ENCODE results near the gene ARSB.

DNA sequence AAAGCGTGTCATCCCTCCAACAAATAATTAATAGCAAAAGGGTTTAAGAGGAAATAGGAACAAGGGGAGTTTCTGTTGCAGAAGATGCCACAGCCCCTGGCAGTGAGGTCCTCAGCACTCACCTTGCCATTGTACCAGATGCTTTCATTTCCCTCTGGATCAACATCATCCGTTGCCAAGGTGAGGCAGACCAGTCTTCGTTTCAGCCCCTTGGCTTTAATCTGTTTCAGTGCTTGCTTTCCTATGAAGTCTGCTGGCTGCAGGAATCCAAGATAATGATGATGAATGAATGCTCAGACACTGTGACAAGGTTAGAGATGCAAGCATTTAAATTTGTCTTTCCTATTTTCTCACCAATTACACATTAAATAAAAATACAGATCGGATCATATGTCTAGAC, 20.0 kb upstream of the ARSB start:
- TF ChIP-seq, protein P1, sequence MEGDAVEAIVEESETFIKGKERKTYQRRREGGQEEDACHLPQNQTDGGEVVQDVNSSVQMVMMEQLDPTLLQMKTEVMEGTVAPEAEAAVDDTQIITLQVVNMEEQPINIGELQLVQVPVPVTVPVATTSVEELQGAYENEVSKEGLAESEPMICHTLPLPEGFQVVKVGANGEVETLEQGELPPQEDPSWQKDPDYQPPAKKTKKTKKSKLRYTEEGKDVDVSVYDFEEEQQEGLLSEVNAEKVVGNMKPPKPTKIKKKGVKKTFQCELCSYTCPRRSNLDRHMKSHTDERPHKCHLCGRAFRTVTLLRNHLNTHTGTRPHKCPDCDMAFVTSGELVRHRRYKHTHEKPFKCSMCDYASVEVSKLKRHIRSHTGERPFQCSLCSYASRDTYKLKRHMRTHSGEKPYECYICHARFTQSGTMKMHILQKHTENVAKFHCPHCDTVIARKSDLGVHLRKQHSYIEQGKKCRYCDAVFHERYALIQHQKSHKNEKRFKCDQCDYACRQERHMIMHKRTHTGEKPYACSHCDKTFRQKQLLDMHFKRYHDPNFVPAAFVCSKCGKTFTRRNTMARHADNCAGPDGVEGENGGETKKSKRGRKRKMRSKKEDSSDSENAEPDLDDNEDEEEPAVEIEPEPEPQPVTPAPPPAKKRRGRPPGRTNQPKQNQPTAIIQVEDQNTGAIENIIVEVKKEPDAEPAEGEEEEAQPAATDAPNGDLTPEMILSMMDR (IDR thresholded peaks at IDR 0.05): no peak
- no peak for TF ChIP-seq POLR2A (IDR thresholded peaks at IDR 0.05)
- no peak for TF ChIP-seq POLR2AphosphoS5 (IDR thresholded peaks at IDR 0.05)

Measured in upper lobe of left lung (tissue), 4 donors.